OCI-M2 (cell line): ENCODE results near the gene STARD3.
"Not testable (repeated sequence)": the region's sequence is repeated elsewhere in the genome, so short reads cannot be mapped to it uniquely, and the experiment has no call there.

Experiments
- DNase-seq: peaks from one replicate; lab custom pipeline; 2025; ENCODE audit not compliant: unreplicated experiment; lab: John Stamatoyannopoulos, UW

Gene STARD3

DNA sequence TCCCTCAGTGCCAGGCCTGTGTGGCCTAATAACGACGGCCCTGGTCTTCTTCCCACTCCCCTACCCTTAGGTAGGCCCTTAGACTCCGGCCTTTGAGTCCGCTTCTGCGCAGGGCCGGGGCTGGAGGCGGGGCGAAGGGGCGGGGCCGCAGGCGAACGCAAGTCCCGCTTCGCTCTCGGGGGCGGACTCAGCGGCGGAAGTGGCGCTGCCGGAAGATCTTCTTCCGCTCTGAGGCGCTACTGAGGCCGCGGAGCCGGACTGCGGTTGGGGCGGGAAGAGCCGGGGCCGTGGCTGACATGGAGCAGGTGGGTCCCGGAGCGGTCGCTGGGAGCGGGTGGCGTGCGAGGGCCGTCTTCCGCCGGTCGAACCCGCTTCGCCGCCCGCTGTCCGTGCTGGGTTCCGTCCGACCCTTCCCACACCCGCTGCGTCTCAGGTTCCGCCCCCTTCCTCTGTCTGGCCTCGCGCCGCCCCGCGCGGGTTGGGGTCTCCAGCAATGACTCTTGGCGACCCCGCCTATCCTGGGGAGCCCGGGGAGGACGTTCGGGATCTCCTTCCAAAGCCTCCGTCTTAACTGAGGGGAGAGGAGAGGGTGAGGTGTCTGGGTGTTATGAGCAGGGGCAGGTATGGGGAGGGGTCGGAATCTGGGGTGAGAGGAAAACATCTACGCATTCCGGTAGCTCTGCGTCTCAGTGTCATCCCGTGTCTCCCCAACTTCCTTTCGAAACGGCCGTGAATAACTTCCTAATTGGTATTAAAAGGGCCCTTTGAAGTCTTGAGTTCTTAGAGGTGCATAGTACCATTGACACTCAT is at the start of gene STARD3:
STARD3 (plus strand) TSS at position 218 of the 810 bp plus-strand sequence. CDS start 16,388 bp downstream, outside the sequence.
- DNase-seq, result no peak

DNA sequence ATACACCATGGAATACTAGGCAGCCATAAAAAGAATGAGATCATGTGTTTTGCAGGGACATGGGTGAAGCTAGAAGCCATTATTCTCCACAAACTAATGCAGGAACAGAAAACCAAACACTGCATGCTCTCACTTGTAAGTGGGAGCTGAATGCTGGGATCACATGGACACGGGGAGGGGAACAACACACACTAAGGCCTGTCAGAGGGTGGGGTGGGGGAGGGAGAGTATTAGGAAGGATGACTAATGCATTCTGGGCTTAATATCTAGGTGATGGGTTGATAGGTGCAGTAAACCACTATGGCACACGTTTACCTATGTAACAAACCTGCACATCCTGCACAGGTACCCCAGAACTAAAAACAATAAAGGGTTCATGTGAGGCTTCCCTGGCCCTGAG is 46.8 kb upstream of the STARD3 start:
- DNase-seq, result not testable (repeated sequence)

DNA sequence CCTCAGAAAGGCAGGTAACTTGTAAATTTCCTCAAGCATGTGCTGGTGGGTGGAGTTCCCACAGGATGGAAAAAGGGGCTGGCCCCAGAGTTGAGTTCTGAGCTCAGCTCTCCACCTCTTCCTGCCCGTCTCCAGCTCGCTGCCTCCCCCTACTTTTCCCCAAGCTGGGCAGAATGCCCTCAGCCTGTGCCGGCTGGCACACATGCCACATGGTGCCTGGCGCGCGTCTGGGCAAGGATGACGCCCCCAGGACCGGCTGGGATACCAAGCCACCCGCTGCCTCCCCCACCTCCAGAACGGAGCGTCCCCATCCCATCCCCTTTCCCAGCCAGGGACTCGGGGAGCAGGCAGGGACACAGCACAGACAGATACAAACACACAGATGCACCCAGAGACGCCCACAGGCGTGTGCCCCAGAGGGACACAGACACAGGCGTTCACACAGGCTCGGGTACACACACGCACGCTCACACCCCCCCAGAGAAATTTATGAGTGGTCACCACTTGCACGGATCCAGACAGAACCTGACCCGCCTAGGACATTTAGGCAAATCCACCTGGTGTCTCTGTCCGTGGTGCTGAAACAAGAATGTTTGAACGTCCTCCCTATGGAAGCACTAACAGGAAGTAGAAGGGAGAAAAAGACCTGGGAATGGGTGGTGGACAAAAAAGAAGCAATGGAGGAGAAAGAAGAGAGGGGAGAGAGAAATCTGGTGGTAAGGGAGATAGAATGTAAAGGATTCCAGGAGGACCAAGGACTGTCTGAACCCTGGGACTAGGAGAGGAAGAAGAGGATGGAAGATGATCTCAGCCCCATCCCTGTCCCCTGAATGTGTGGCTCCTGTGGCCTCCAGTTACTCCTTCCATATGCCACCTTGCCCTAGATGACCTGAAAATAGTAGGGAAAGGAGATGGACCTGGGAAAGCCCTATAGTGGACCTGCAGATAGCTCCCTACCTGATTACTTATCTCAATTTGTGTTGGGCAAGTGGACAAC is 44.7 kb upstream of the STARD3 start:
- DNase-seq, result no peak

DNA sequence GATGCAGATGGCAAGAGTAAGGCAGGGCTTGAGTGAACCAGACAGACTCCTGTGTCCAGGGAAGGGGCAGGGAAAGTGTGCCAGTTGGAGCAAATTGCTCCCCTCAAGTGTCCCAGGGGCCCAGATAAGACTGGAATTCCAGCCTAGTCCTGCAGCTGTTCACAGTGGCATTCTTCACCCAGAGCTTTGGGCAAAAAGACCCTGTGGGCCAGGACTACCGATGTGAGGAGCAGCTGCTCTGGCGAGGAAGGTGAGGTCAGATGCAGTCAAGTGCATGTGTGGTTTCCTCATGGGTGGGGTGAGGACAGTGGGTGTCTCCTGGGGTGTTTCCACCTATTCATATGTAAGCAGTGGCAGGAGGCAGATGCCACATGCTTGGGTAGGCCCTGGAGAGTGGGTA is 43.6 kb upstream of the STARD3 start:
- no peak for DNase-seq

DNA sequence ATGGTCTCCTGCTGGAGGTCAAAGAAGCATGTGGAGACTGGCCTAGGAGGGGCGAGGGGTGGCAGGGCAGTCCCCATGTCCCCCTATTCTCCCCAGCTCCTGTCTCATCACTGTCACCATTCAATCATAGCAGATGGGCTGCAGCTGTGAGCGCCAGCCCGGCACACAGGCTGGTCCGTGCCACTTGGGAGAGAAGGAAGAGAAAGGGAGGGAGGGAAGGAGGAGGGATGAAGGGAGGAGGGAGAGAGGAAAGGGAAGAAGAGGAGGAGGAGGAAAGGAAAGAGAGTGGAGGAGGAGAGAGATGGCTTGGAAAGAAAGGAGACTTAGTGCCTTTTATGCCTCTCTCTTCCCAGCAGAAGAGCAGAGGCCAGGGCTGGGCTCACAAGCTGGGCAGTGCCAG is 41.6 kb upstream of the STARD3 start:
- no peak for DNase-seq

DNA sequence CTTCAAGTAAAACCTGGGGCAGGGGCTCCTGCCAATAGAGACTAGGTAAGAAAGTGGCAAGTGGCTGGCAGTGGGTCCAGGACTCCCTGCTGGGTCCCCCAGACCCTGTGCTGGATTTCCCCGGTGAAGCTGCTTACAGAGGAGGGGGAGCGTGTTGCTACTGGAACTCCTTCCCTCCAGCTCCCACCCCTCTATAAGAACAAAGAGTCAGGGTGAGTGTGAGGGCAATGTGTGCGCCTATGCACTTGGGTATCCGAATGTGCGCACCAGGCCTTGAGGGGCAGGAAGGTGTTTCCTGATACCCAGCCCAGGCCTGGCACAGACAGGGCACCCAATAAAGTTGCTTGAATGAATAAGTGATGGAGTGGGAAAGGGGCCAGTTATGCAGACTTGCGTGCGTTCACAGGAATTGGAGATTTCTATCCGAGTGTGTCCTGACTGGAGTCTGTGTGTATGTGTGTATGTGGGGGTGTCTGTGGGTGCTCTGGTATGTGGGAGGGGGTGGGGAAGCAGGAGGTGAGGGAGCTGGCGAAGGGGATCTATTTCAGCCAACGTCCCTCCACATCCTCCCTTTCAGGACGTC is 40.9 kb upstream of the STARD3 start:
- no peak for DNase-seq

DNA sequence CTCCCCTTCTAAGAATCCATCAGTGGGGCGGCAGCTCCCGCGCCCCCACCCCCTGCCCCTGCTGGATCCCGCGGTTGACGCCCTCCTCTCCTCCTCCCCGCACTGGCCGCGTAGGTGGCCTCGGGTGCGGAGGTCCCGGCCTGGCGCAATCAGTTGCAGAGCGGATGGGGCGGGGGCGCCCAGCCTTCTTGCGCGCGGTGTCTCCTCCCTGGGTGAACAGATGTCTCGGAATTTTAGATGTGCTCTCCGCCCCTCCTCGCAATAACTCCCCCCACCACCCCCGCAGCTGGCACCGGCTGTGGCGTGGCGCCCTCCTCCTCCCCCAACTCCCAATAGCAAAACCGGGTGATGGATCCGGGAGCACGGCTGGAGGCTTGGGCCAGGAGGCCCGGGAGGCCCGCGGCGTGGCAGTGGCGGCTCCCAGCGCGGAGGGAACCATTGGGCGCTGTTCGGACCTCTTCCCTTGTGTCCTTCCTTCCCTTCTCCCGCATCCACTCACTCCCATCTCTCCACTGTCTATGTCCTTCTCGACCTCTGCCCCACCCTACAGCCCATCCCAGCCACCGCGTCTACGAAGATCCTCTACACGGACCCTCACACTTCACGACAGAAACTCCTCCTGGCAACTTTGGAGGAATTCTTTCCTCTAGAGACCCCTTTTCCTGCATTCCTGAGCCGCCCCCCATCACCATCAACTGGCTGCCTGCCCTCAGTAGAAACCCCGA is 40.2 kb upstream of the STARD3 start:
- DNase-seq, result no peak

DNA sequence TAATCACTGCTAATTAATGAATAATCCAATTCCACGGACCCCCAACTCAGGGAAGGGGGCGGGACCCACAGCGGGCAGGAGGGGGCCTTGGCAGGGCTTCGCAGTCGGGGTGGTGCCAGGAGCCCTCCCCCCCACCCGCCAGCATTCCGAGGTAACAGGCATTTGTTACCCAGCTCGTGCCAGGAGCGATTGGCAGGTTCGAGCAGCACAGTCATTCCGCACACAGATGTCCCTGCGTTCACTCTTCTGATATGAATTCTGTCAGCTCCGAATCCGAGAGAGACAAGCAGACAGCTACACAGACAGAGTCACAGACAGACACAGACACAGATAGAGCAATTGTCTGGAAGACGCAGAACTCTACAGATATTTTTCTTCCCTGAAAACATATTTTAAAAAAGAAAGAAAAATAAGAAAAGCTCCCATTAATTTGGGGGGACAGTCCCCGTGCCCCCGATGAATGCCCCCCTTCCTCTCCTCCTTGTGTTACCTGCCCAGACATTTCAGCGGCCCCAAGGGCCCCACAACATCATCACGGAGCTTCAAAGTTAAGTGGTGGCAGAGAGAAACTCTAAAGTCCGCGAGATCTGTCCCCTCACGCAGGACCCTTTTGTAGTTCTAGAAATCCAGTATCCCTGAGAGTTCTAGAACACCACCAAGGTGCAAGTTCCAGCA is 39.4 kb upstream of the STARD3 start:
- no peak for DNase-seq

DNA sequence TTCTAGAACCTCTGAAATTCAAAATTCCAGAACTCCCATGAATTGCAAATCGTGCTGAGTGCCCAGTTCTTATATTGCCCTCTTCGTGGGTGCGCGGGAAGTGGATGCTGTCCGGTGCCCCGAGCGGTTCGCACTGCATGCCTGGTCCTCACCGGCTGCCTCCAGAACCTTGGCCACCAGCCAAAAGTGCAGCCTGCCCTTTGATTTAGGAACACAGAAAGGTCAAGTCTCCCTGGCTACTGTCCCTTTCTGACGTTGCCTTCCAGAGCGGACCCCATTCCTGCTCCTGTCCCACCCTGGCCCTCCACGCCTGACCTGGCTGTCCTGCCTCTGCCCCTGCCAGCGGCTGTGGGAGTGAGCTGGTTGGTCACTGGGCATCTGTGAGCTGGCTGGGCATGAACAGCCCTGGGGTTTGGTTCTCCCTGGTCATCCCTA is 38.9 kb upstream of the STARD3 start:
- DNase-seq, result no peak

DNA sequence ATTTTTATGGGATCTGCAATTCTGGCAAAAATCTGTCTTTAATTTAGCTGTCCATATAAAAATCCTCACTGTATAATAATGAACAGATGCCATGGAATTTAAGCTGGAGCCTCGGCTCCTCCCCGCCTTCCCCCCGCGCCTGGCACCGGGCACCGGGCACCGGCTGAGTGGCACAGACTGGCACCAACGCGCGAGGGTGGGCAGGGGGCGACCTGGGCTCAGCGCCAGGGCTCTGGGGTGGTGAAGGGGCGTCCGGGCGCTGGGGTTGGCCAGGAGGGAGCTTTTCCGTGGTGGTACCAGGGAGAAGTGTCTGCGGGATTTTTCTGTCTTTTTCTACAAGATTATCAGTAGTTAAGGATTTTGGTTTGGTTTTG is 38.3 kb upstream of the STARD3 start:
- DNase-seq, result no peak

DNA sequence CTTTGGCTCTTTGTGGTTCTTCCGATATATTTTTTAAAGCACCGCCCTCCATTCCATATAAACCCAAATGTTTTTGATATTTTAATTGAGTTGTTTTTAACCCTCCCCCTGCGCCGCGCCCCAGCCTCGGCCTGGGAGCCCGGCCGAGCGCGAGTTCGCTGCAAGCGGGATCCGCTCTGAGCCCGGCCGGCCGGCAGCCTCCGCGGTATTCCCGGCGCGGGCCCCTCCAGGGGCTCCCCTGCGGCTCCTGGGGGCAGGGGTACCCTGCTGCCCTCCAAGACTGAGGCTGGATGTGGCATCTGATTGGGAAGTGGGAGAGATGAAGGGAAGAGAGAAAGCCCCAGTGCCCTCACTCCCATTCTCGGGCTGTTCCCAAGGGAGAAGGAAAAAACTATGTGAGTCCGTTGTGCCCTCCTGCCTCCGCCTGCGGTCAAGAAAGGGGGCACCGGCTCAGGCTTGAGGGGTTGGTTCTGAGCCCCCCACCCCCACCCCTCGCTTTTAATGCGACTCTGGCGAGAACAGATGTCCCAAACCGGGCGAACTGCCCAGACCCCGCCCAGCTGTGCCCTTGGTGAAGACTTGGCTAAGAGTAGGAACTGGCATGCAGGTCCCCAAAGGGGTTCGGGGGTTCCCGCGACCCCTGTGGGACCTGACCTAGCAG is 37.8 kb upstream of the STARD3 start:
- no peak for DNase-seq

DNA sequence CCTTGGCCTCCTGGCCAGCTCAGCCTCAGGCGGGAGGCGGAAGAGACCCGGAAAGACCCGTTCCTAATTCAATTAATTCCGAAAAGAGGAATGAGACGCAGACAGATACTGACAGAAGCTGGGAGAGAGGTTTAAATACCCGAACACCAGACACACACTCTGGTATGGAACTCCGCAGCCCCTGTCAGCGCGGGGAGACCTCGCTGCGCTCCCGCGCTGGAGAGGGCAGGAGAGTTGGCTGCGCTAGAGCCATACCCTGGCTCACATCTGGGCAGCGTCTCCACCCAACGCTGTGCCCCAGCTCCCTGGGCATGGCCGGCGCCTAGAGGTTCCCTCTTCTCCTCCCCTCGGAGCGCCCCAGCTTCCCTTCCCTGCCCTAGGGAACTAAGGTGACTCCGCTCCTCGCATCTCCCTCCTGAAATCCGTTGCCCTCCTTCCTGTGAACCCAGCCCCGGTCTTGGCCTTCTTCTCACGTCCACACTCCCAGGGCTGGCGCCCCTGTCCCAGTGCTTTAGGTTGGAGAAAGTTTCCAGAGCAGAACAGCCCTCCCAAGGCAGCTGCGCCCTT is 37.2 kb upstream of the STARD3 start:
- no peak for DNase-seq

DNA sequence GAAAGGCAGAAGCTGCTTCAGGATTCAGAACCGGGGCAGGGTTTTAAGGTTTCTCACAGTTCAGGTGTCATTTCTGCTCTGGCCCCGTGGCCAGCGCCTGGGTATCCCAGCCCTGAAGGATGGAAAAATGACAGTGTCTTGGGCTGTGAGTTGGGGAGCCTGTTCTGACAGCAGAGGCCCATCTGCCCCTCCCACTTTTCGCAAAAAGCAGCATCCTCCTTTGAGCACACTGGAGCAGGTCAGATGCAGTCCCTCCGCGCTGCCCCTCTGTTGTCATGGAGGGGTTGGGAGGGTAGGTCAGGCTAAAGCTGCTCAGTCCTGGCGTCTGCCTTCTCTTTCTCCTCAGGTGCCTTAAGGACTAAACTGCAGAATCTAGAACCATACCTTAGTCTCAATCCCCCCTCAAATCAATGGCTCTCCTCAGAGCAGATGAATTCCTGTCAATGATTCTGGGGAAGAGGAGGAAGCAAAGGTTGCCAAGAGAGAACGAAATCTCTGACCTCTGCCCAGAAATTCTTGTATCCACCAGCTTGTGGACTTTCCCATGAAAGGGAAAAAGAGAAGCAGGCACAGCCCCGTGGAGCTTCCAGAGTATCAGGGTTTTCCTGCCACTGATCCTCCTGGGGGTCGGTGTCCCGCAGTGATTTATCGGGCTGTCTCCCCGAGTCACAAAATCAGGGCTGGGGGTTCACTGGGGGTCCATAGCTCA is 36.5 kb upstream of the STARD3 start:
- no peak for DNase-seq

DNA sequence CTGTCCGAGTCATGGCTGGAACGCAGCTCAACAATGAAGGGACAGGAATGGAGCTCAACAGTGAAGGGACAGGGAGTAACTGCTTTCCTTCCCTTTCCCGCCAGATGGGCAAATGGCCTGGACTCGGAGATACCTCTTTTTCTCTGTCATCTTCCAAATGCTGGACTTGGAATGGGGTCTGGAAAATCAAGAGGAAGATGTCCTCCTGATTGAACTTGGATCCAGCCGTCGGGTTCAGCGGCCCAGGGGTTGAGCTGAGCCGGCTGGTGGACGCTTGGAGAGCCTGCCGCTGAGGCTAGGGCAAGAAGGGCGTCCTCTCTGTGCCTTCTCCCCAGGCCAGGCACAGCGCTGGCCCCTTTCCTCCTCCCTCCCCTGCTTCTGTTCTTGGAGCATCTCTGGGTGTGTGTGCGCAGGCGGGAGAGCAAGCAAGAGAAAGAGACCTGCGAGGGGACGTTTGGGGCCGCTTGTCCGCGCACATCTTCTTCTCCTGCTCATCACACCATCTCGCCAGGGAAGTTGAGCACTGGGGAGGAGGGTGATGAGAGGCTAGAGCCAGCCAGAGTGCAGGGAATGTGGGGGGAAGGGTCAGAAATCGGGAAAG is 35.8 kb upstream of the STARD3 start:
- DNase-seq, result no peak

DNA sequence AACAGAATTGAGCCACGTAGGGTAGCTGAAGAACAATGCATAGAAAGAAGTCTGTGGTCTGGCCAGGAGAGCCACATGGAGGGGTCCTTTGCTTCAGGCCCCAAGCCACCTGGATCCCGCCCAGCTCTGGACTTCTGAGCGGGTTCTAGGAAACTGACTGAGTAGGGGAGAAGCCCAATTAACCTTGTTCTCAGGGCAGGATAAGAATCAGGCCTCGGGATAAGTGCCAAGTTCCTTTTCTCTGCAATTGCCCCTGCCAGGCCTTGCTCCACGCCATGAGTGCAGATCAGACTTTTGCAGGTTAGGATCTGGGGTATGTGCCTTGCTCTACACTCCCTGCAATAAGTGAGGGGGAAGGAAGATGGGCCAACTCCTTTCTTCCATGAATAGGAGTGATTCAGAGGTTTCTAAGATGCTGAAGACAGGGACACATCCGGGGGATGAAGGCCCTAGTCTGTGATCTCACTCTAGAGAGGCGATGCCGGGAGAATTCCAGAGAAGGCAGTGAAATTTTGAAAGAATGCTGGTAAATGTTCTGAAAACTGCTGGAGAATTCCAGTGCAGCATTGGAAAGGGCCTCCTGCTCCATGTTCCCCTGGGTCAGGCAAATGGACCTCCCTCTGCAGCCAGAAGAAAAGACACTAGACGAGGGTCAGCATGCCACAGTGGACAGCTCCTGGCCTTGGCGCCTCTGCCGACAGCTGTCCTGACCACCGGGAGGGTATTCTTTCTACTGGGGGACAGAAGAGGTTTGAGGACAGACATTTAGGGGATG is 35.0 kb upstream of the STARD3 start:
- DNase-seq, result no peak

DNA sequence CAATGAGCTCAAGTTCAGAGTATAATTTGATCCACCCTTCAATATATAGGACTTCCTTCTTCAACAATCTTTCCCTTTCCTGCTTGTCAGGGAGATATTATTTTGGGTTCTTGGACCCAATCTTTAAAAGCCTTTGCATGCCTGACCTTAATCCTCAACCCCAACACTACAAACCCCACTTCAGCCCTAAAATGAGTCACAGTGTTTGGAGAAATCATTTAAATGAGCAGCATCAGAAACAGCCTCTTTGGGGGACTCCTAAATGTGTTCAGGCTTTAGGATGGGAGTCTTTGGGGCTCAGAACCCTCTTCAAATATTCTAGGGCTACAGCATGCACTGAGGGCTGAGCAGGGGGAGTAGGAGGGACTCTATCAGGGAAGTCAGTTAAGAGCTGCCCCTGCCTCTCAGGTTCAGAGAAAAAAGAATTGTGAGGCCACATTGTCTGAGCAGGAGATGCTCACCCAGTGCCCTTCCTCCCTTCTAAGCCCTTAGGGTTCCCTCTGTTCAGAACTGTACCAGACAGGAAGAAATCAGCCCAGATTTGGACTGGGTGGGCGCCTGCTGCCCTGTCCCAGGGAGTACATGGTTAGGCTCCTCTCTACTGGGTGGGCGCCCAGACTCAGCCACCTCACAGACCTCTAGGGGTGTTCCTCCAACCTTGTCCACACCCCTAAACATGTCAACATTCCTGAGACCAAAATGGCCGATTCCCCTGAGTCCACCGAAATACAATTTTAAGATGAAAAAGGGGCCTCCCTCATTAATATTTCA is 34.2 kb upstream of the STARD3 start:
- DNase-seq, result no peak
